Measurements from ENCODE around the gene MRGPRF.

Gene MRGPRF

GRCh38 chr11:69013009-69013951, at the start of gene MRGPRF:
Gene MRGPRF (minus strand): TSS chr11:69013246. CDS start chr11:69009901, 3,345 bp downstream.
- DNase-seq (ENCODE audit: low read depth, low spot score), result no peak

GRCh38 chr11:69062169-69062855, 49.3 kb upstream of the MRGPRF start:
- no peak for DNase-seq (ENCODE audit: low read depth, low spot score)

GRCh38 chr11:69061713-69062053, 48.6 kb upstream of the MRGPRF start:
- no peak for DNase-seq (ENCODE audit: low read depth, low spot score)

GRCh38 chr11:69060806-69061712, 48.0 kb upstream of the MRGPRF start:
- no peak for DNase-seq (ENCODE audit: low read depth, low spot score)

- DNase-seq (ENCODE audit: low read depth, low spot score), result no peak
These were observed 46.9 kb upstream of the MRGPRF start for GRCh38 chr11:69059985-69060384.

GRCh38 chr11:69059429-69059828, 46.4 kb upstream of the MRGPRF start:
- DNase-seq (ENCODE audit: low read depth, low spot score), result no peak

- no peak for DNase-seq (ENCODE audit: low read depth, low spot score)
These were observed 45.6 kb upstream of the MRGPRF start for GRCh38 chr11:69058511-69059270.

- no peak for DNase-seq (ENCODE audit: low read depth, low spot score)
These were observed 44.8 kb upstream of the MRGPRF start for GRCh38 chr11:69057801-69058200.

GRCh38 chr11:69057236-69057635, 44.2 kb upstream of the MRGPRF start:
- no peak for DNase-seq (ENCODE audit: low read depth, low spot score)

GRCh38 chr11:69055598-69056516, 42.8 kb upstream of the MRGPRF start:
- DNase-seq (ENCODE audit: low read depth, low spot score), result no peak

- no peak for DNase-seq (ENCODE audit: low read depth, low spot score)
These were observed 42.2 kb upstream of the MRGPRF start for GRCh38 chr11:69055212-69055586.

- no peak for DNase-seq (ENCODE audit: low read depth, low spot score)
These were observed 41.6 kb upstream of the MRGPRF start for GRCh38 chr11:69054397-69055211.

- DNase-seq (ENCODE audit: low read depth, low spot score), result no peak
These were observed 40.7 kb upstream of the MRGPRF start for GRCh38 chr11:69053546-69054396.

GRCh38 chr11:69053169-69053477, 40.1 kb upstream of the MRGPRF start:
- no peak for DNase-seq (ENCODE audit: low read depth, low spot score)

- no peak for DNase-seq (ENCODE audit: low read depth, low spot score)
These were observed 39.5 kb upstream of the MRGPRF start for GRCh38 chr11:69052343-69053168.

GRCh38 chr11:69051381-69052342, 38.6 kb upstream of the MRGPRF start:
- no peak for DNase-seq (ENCODE audit: low read depth, low spot score)

All from activated CD4-positive, CD25-positive, alpha-beta regulatory T cell treated with anti-CD3 and anti-CD28 coated beads, Interleukin-2, amount 50 U/mL, for 16 hours (primary cell).